ENCODE data around the gene WRAP73. TPM values are rescaled to one million over a fixed set of nuclear protein-coding genes. Genes with fewer than 3 reads are reported as not detected.

WRAP73 gene
- total RNA-seq, 1 experiment from 2014 or later, result 25.3 TPM

- ChIA-PET CTCF (interaction anchor here (0.5 to 0.7 kb wide), 2 partner anchors 11 to 37 kb away, joined by 3 read pairs; no protein-coding TSS in a partner anchor), POLR2A (no interaction called here)
- DNase-seq (ENCODE audit: unreplicated experiment), result no peak
- BruUV-seq (replicated peaks), result no TSS peak
- H3K4me3 Mint-ChIP-seq (ENCODE audit: unreplicated experiment), result no peak overlapping the region
- intact Hi-C loops (cut with micrococcal nuclease), result no loop called here
- peaks cover 26% of the 10 kb centered on the region for H3K36me3 Mint-ChIP-seq (ENCODE audit: insufficient read depth, unreplicated experiment)
- TF ChIP-seq CTCF (IDR thresholded peaks at IDR 0.05; ENCODE audit: unreplicated experiment), result no peak
- no peaks in the 10 kb centered on the region for H3K27me3 Mint-ChIP-seq (ENCODE audit: insufficient read depth, unreplicated experiment)
- H3K27ac Mint-ChIP-seq (ENCODE audit: low read depth, unreplicated experiment), result no peak overlapping the region
- H3K4me1 Mint-ChIP-seq (ENCODE audit: insufficient read depth, unreplicated experiment), result no peaks in the 10 kb centered on the region
- H3K9me3 Mint-ChIP-seq (ENCODE audit: unreplicated experiment), result no peaks in the 10 kb centered on the region
Measured at GRCh38 chr1:3641816-3642215, 8.1 kb downstream of the WRAP73 start.

- Mint-ChIP-seq H3K9me3 (ENCODE audit: unreplicated experiment) (no peaks in the 10 kb centered on the region), H3K27me3 (ENCODE audit: insufficient read depth, unreplicated experiment) (no peaks in the 10 kb centered on the region), H3K4me3 (ENCODE audit: unreplicated experiment) (no peak overlapping the region), H3K27ac (ENCODE audit: low read depth, unreplicated experiment) (no peak overlapping the region), H3K36me3 (ENCODE audit: insufficient read depth, unreplicated experiment) (peaks cover 31% of the 10 kb centered on the region), H3K4me1 (ENCODE audit: insufficient read depth, unreplicated experiment) (no peaks in the 10 kb centered on the region)
- intact Hi-C loops (cut with micrococcal nuclease), result no loop called here
- BruUV-seq (replicated peaks), result no TSS peak
- no peak for DNase-seq (ENCODE audit: unreplicated experiment)
- CTCF ChIA-PET, result interaction anchor here (0.5 kb wide), 1 partner anchor 38 kb away, joined by 3 read pairs; no protein-coding TSS in a partner anchor
- TF ChIP-seq CTCF (IDR thresholded peaks at IDR 0.05; ENCODE audit: unreplicated experiment), result no peak
- POLR2A ChIA-PET, result no interaction called here
Measured at GRCh38 chr1:3641046-3641760, 8.7 kb downstream of the WRAP73 start.

GRCh38 chr1:3640121-3640837 is 9.6 kb downstream of the WRAP73 start:
- ChIA-PET CTCF (interaction anchor here (0.6 kb wide), 1 partner anchor 19 kb away, joined by 3 read pairs; no protein-coding TSS in a partner anchor), POLR2A (interaction anchor here (0.6 to 1.1 kb wide), 2 partner anchors 10 to 12 kb away, joined by 3 read pairs; no protein-coding TSS in a partner anchor)
- intact Hi-C loops (cut with micrococcal nuclease), result no loop called here
- no peak for DNase-seq (ENCODE audit: unreplicated experiment)
- Mint-ChIP-seq H3K9me3 (ENCODE audit: unreplicated experiment) (no peaks in the 10 kb centered on the region), H3K4me3 (ENCODE audit: unreplicated experiment) (no peak overlapping the region), H3K27ac (ENCODE audit: low read depth, unreplicated experiment) (no peak overlapping the region), H3K27me3 (ENCODE audit: insufficient read depth, unreplicated experiment) (no peaks in the 10 kb centered on the region), H3K4me1 (ENCODE audit: insufficient read depth, unreplicated experiment) (no peaks in the 10 kb centered on the region), H3K36me3 (ENCODE audit: insufficient read depth, unreplicated experiment) (peaks cover 33% of the 10 kb centered on the region)
- no peak for TF ChIP-seq CTCF (IDR thresholded peaks at IDR 0.05; ENCODE audit: unreplicated experiment)
- no TSS peak for BruUV-seq (replicated peaks)

- Mint-ChIP-seq H3K4me3 (ENCODE audit: unreplicated experiment) (no peak overlapping the region), H3K4me1 (ENCODE audit: insufficient read depth, unreplicated experiment) (no peaks in the 10 kb centered on the region), H3K27ac (ENCODE audit: low read depth, unreplicated experiment) (no peak overlapping the region), H3K36me3 (ENCODE audit: insufficient read depth, unreplicated experiment) (peaks cover 27% of the 10 kb centered on the region), H3K27me3 (ENCODE audit: insufficient read depth, unreplicated experiment) (no peaks in the 10 kb centered on the region), H3K9me3 (ENCODE audit: unreplicated experiment) (no peaks in the 10 kb centered on the region)
- TF ChIP-seq CTCF (IDR thresholded peaks at IDR 0.05; ENCODE audit: unreplicated experiment), result no peak
- ChIA-PET CTCF (interaction anchor here (0.7 to 1.6 kb wide), 4 partner anchors 13 to 121 kb away, joined by 3 to 4 read pairs (median 3); no protein-coding TSS in a partner anchor), POLR2A (interaction anchor here (1.1 kb wide), 1 partner anchor 9 kb away, joined by 3 read pairs; no protein-coding TSS in a partner anchor)
- no peak for DNase-seq (ENCODE audit: unreplicated experiment)
- no TSS peak for BruUV-seq (replicated peaks)
- intact Hi-C loops (cut with micrococcal nuclease), result no loop called here
Measured at GRCh38 chr1:3639397-3639911, 10.4 kb downstream of the WRAP73 start.
